Thyroid gland (tissue), 4 donors: Measurements from ENCODE around the gene LRRC47.

Experiments used
- POLR2A ChIP-seq, 2 donors: fragments of 450-650 bp; IDR thresholded peaks; one replicate each; pipeline ENCODE4 v1.6.1; 2017; ENCODE audit warnings: antibody characterized with exemption in 2 of 2, mild to moderate bottlenecking in 2 of 2, moderate library complexity in 1 of 2
- TF ChIP-seq, protein P1 (sequence below), 6 experiments: fragments of 200-600 bp in 3 of 6; fragments of 450-650 bp in 3 of 6; sonication (generic) in 3 of 6; IDR thresholded peaks; one replicate each; pipeline ENCODE4 v1.5.1; 2016 to 2019; ENCODE audit warnings: antibody characterized with exemption in 6 of 6, mild to moderate bottlenecking in 2 of 6, inconsistent platforms in 1 of 6, moderate library complexity in 1 of 6

DNA sequence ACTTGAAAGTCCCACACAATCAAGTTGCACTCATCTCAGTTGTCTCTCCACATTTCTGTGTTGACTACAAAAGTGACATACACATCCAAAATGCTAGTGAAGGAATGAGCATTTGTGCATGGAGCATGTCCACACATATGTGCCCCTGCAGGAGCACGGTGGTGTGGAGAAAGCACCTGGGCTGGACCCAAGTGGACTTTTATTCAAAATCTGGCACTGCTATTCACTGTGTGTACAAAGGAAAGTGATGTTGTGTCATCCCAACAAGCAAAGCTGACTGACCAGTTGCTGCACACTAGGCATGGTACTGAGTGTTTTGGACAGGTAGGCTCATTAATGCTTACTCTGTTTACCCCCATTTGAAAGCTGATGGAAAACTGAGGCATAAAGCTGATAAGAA lies 41.4 kb upstream of the LRRC47 start:
- TF ChIP-seq, protein P1, sequence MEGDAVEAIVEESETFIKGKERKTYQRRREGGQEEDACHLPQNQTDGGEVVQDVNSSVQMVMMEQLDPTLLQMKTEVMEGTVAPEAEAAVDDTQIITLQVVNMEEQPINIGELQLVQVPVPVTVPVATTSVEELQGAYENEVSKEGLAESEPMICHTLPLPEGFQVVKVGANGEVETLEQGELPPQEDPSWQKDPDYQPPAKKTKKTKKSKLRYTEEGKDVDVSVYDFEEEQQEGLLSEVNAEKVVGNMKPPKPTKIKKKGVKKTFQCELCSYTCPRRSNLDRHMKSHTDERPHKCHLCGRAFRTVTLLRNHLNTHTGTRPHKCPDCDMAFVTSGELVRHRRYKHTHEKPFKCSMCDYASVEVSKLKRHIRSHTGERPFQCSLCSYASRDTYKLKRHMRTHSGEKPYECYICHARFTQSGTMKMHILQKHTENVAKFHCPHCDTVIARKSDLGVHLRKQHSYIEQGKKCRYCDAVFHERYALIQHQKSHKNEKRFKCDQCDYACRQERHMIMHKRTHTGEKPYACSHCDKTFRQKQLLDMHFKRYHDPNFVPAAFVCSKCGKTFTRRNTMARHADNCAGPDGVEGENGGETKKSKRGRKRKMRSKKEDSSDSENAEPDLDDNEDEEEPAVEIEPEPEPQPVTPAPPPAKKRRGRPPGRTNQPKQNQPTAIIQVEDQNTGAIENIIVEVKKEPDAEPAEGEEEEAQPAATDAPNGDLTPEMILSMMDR (IDR thresholded peaks at IDR 0.05) = no peak
- TF ChIP-seq POLR2A (IDR thresholded peaks at IDR 0.05) = no peak
